OCI-M2 (cell line): ENCODE data around the gene ALDH16A1.

Source experiments
- DNase-seq: peaks from one replicate; lab custom pipeline; 2025; ENCODE audit not compliant: unreplicated experiment; lab: John Stamatoyannopoulos, UW

ALDH16A1 gene

GRCh38 chr19:49423071-49423984 lies 29.7 kb upstream of the ALDH16A1 start, which contains the start of gene PTH2:
PTH2 (minus strand) TSS chr19:49423441; CDS start chr19:49423339, 102 bp downstream.
- DNase-seq, result no peak

GRCh38 chr19:49423985-49424303 lies 29.1 kb upstream of the ALDH16A1 start:
- no peak for DNase-seq

DNA sequence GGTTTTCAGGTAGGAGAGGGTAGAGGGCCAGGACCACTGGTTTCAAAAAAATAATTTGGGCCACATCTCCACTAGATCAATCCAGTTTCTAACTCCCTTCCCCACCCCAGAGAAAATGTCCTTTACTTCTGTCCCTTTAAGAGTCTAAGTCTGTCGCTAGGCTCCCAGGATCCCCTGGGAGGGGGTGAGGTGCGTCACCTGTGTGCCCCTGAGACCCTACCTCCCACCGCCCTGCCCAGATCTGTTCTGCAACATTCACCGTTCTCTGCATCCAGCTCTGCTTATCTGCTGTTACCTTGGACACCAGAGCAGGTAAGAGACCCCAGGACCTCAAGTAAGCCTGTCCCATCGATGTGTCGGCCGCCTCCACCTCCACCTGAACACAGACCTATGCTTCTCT lies 27.8 kb upstream of the ALDH16A1 start, which contains the start of gene GFY:
Gene GFY (plus strand): TSS at position 211 of the 400 bp plus-strand sequence. CDS start 1,043 bp downstream, outside the sequence.
- DNase-seq, result no peak

- no peak for DNase-seq
Measured at GRCh38 chr19:49425922-49426592, 27.0 kb upstream of the ALDH16A1 start.

- no peak for DNase-seq
Measured at GRCh38 chr19:49427339-49427738, 25.7 kb upstream of the ALDH16A1 start.

DNA sequence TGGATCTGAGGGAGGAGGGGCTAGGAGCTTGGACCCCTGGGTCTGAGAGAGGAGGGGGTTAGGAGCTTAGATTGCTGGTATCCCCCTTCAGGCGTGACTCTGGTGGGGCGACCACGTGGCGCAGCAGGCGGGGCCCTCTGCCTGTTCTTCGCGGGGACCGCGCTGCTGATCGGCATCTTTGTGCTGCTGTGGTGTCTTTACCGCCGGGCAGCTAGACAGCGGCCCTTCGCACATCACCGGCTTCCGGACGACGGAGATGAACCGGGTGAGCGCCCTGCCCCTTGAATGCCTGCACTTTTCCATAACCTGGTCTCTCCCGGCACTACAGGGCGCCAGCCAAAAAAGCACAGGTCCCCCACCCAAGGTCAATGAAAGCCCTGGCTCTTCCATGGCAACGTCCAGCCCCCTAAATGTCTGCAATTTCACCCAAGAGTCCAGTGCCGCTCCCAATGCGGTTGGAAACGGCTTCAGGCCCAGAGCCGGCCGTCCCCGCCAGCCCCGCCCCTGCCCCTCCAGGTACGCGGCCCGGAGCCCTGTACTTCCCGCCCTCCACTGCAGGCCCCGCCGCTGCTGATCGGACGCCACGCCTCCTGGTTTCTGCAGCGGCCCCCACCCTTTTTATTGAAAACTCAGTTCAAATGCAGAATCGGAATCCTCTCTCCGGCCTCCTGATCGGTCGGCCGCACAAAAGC lies 25.0 kb upstream of the ALDH16A1 start:
- DNase-seq, result no peak

- DNase-seq, result no peak
Measured at GRCh38 chr19:49428547-49429451, 24.2 kb upstream of the ALDH16A1 start.

DNA sequence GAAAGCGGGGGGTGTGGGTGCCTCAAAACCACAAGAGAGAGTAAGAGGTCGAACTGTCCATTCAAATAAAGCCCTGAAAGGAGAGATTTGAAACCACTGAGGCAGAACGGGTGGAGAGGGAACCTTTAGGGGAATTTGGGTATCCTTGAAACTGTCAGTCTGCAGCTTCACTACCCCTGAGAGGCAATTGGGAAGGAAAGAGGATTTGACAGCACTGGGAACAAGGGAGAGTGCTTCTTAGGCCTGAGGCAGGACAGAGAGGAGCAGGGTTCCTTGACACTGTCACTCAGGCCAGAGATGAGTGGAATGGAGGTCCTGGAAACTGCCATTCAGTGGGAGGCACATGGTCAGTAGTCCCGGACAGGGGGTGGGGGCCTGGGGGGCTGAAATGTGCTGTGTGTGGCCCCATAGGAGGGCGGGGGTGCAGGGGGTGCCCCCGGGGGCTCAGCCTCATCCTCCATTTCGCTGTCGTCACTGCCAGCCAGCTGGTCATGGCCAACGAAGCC lies 22.8 kb upstream of the ALDH16A1 start:
- no peak for DNase-seq

- DNase-seq, result no peak
Measured at GRCh38 chr19:49430678-49431329, 22.2 kb upstream of the ALDH16A1 start.

GRCh38 chr19:49431330-49431749 lies 21.7 kb upstream of the ALDH16A1 start:
- DNase-seq, result no peak

- no peak for DNase-seq
Measured at GRCh38 chr19:49432141-49433073, 20.6 kb upstream of the ALDH16A1 start.

GRCh38 chr19:49433240-49433901 lies 19.7 kb upstream of the ALDH16A1 start:
- no peak for DNase-seq

- no peak for DNase-seq
Measured at GRCh38 chr19:49434907-49435583, 18.0 kb upstream of the ALDH16A1 start.

- DNase-seq, result no peak
Measured at GRCh38 chr19:49435670-49436069, 17.4 kb upstream of the ALDH16A1 start.

GRCh38 chr19:49436381-49437017 lies 16.5 kb upstream of the ALDH16A1 start:
- DNase-seq, result no peak

GRCh38 chr19:49437231-49437630 lies 15.8 kb upstream of the ALDH16A1 start:
- no peak for DNase-seq

- DNase-seq, result no peak
Measured at GRCh38 chr19:49438261-49438660, 14.8 kb upstream of the ALDH16A1 start.
